Stimulated activated CD4-positive, alpha-beta T cell treated with anti-CD3 and anti-CD28 coated beads, Interleukin-2, amount 100 ng/mL, for 4 hours (primary cell): ENCODE results near the gene WDR4.
"Not testable (repeated sequence)": the region's sequence is repeated elsewhere in the genome, so short reads cannot be mapped to it uniquely, and the experiment has no call there.

ENCODE experiments used
- DNase-seq: peaks from one replicate; pipeline ENCODE4 v3.0.0-alpha.2; 2020; ENCODE audit warnings: low read depth

Gene WDR4

GRCh38 chr21:42815217-42815616, 64.1 kb downstream of the WDR4 start:
- DNase-seq = no peak

GRCh38 chr21:42812528-42813241, 66.7 kb downstream of the WDR4 start:
- not testable (repeated sequence) for DNase-seq

GRCh38 chr21:42811960-42812359, 67.4 kb downstream of the WDR4 start:
- no peak for DNase-seq

- DNase-seq = no peak
These were observed 69.5 kb downstream of the WDR4 start for GRCh38 chr21:42809577-42810475.

- no peak for DNase-seq
These were observed 70.2 kb downstream of the WDR4 start for GRCh38 chr21:42809171-42809570.

GRCh38 chr21:42807938-42808613, 71.3 kb downstream of the WDR4 start:
- DNase-seq = no peak

- DNase-seq = not testable (repeated sequence)
These were observed 71.9 kb downstream of the WDR4 start for GRCh38 chr21:42807293-42807895.

GRCh38 chr21:42806509-42807140, 72.7 kb downstream of the WDR4 start:
- no peak for DNase-seq

- not testable (repeated sequence) for DNase-seq
These were observed 77.7 kb downstream of the WDR4 start for GRCh38 chr21:42801616-42802015.

- no peak for DNase-seq
These were observed 79.4 kb downstream of the WDR4 start for GRCh38 chr21:42799948-42800347.

GRCh38 chr21:42799516-42799915, 79.8 kb downstream of the WDR4 start:
- DNase-seq = no peak
